HepG2 (cell line): Measurements from ENCODE around the gene PTPRU.

Source experiments
- ARNTL ChIP-seq: sonication (generic); formaldehyde crosslinking; IDR thresholded peaks from 2 replicates; pipeline ENCODE4 v1.4.0; 2020; ENCODE audit warnings: mild to moderate bottlenecking, missing genetic modification reagents
- SP4 ChIP-seq: sonication (generic); formaldehyde crosslinking; IDR thresholded peaks from 2 replicates; pipeline ENCODE4 v1.8.1; 2023; ENCODE audit warnings: mild to moderate bottlenecking, missing genetic modification reagents
- TF ChIP-seq, protein P1 (sequence below): IDR thresholded peaks from 2 replicates; pipeline ENCODE4 v1.6.1; 2012; ENCODE audit warnings: inconsistent platforms

GRCh38 chr1:29193879-29194455 lies 42.4 kb upstream of the PTPRU start:
- TF ChIP-seq, protein P1, sequence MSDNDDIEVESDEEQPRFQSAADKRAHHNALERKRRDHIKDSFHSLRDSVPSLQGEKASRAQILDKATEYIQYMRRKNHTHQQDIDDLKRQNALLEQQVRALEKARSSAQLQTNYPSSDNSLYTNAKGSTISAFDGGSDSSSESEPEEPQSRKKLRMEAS = no peak
- no peak for TF ChIP-seq SP4 (CRISPR knock-in tag)
- no peak for TF ChIP-seq ARNTL (CRISPR knock-in tag)
